Activated naive CD8-positive, alpha-beta T cell treated with anti-CD3 and anti-CD28 coated beads, Interleukin-2, amount 50 U/mL, for 24 hours (primary cell): Measurements from ENCODE around the gene RNF31.

ENCODE experiments used
- ATAC-seq: fragments of 150-1000 bp; cut with Tn5 transposase; one replicate; pipeline ENCODE4 v1.10.0; 2021
- DNase-seq: peaks from one replicate; pipeline ENCODE4 v3.0.0; 2021
- H3K27ac Mint-ChIP-seq: one replicate; pipeline ENCODE4 v1.8.0; 2021; ENCODE audit warnings: mild to moderate bottlenecking, mixed read lengths
- H3K27me3 Mint-ChIP-seq: one replicate; pipeline ENCODE4 v1.8.0; 2021; ENCODE audit warnings: mixed read lengths
- H3K36me3 Mint-ChIP-seq: one replicate; pipeline ENCODE4 v1.8.0; 2021; ENCODE audit warnings: low read depth, mixed read lengths
- H3K4me1 Mint-ChIP-seq: one replicate; pipeline ENCODE4 v1.8.0; 2021; ENCODE audit warnings: mixed read lengths
- H3K4me3 Mint-ChIP-seq: one replicate; pipeline ENCODE4 v1.8.0; 2021; ENCODE audit warnings: mild to moderate bottlenecking, moderate library complexity, mixed read lengths
- H3K9me3 Mint-ChIP-seq: one replicate; pipeline ENCODE4 v1.8.0; 2021; ENCODE audit warnings: mixed read lengths

Gene RNF31

GRCh38 chr14:24186831-24187538, 39.7 kb downstream of the RNF31 start:
- H3K36me3 Mint-ChIP-seq, result peaks cover 44% of the 10 kb centered on the region
- H3K4me3 Mint-ChIP-seq, result peak overlapping the region; percentile 84
- H3K27ac Mint-ChIP-seq, result no peak overlapping the region
- H3K9me3 Mint-ChIP-seq, result no peaks in the 10 kb centered on the region
- ATAC-seq (no peak), DNase-seq (no peak)
- peaks cover 23% of the 10 kb centered on the region for H3K4me1 Mint-ChIP-seq
- no peaks in the 10 kb centered on the region for H3K27me3 Mint-ChIP-seq

- no peak for ATAC-seq
- H3K4me1 Mint-ChIP-seq, result peaks cover 28% of the 10 kb centered on the region
- H3K9me3 Mint-ChIP-seq, result no peaks in the 10 kb centered on the region
- peak overlapping the region; percentile 84 for H3K4me3 Mint-ChIP-seq
- peak overlapping the region; percentile 88 for H3K27ac Mint-ChIP-seq
- no peak for DNase-seq
- H3K27me3 Mint-ChIP-seq, result no peaks in the 10 kb centered on the region
- H3K36me3 Mint-ChIP-seq, result peaks cover 44% of the 10 kb centered on the region
Observed at GRCh38 chr14:24187539-24187915, 40.2 kb downstream of the RNF31 start.

DNA sequence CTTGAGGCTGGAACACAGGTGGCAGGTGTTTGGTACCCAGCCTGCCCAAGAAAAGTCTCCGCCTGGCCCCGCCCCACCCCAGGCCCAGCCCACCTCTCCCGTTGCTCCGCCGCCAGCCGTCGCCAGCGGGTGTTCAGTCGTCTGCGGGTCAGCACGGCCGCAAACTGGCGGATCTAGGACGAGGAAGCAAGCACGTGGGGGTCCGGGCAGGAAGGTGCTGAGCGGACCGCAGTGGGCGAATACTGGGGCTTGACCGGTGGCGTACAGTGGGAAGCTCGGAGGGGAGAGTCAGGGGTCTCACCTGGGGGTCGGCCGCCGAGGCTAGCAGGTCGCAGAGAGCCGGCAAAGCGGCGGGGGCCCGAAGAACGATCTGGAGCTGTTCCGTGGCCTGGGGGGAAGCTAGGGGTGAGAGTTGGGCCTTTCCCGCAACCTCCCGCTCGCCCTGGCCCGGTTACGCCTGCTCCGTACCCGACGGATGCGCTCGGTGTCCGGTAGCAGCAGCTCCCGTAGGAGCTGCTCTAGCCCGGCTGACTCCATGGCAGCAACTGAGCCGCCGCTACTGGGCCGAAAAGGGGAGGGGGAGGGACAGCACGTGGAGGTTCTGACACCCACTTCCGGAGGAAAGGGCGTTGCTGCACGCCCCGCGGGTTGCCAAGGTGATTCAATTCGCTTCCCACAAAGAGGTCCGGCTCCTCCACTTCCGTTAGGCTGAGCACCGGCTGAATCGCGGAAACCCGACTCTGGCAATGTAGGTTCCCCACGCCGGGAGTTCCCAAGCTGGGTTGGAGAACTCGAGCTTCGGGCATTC, 41.2 kb downstream of the RNF31 start, which contains the start of gene IPO4:
Gene IPO4, minus strand, starts transcription at position 566 of the 808 bp plus-strand sequence. Its CDS starts 29 bp downstream, at position 537.
- ATAC-seq (peak; percentile 95), DNase-seq (peak; percentile 93)
- Mint-ChIP-seq H3K27ac (peak within 1 kb of the TSS; percentile 88), H3K4me1 (peaks cover 35% of the 10 kb centered on the region), H3K36me3 (peaks cover 46% of the 10 kb centered on the region), H3K4me3 (peak within 1 kb of the TSS; percentile 84), H3K27me3 (no peaks in the 10 kb centered on the region), H3K9me3 (no peaks in the 10 kb centered on the region)

- peak overlapping the region; percentile 88 for H3K27ac Mint-ChIP-seq
- no peaks in the 10 kb centered on the region for H3K9me3 Mint-ChIP-seq
- DNase-seq (no peak), ATAC-seq (no peak)
- peaks cover 38% of the 10 kb centered on the region for H3K4me1 Mint-ChIP-seq
- peaks cover 46% of the 10 kb centered on the region for H3K36me3 Mint-ChIP-seq
- H3K4me3 Mint-ChIP-seq, result peak overlapping the region; percentile 84
- H3K27me3 Mint-ChIP-seq, result no peaks in the 10 kb centered on the region
Observed at GRCh38 chr14:24189059-24189375, 41.7 kb downstream of the RNF31 start.

- Mint-ChIP-seq H3K4me3 (peak overlapping the region; percentile 84), H3K36me3 (peaks cover 47% of the 10 kb centered on the region), H3K4me1 (peaks cover 42% of the 10 kb centered on the region), H3K9me3 (no peaks in the 10 kb centered on the region), H3K27me3 (no peaks in the 10 kb centered on the region), H3K27ac (peak overlapping the region; percentile 88)
- DNase-seq (no peak), ATAC-seq (no peak)
Observed at GRCh38 chr14:24189460-24189859, 42.2 kb downstream of the RNF31 start.

GRCh38 chr14:24190416-24190815, 43.1 kb downstream of the RNF31 start:
- Mint-ChIP-seq H3K36me3 (peaks cover 45% of the 10 kb centered on the region), H3K27ac (no peak overlapping the region)
- DNase-seq, result no peak

DNA sequence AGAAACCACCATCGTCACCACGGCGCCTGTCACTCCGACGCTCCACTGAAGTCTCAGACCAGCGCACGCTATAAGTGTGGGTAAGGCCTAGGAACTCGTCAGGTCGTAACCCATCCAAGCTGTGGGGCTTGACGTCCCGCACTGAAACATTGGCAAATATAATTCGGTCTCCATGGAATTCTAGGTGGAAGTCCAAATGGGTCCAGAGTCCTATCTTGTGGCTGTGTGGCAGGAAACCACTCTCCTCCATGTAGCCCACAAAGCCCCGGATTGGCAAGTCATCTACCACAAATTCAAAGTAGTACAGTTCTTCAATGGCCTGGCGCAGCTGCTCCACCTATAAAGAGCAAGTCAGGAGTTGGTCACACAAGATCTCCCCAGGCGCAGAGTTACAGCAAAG, 45.6 kb downstream of the RNF31 start:
- DNase-seq (no peak), ATAC-seq (no peak)
- Mint-ChIP-seq H3K4me1 (peaks cover 51% of the 10 kb centered on the region), H3K36me3 (peaks cover 34% of the 10 kb centered on the region), H3K27me3 (no peaks in the 10 kb centered on the region), H3K27ac (no peak overlapping the region), H3K4me3 (no peak overlapping the region), H3K9me3 (no peaks in the 10 kb centered on the region)

More at GRCh38 chr14:24190416-24190815, 43.1 kb downstream of the RNF31 start:
- Mint-ChIP-seq H3K4me3 (no peak overlapping the region), H3K4me1 (peaks cover 50% of the 10 kb centered on the region), H3K9me3 (no peaks in the 10 kb centered on the region), H3K27me3 (no peaks in the 10 kb centered on the region)
- no peak for ATAC-seq

GRCh38 chr14:24194186-24194872, 47.0 kb downstream of the RNF31 start:
- Mint-ChIP-seq H3K4me3 (peak overlapping the region; percentile 88), H3K4me1 (peaks cover 57% of the 10 kb centered on the region), H3K36me3 (peaks cover 38% of the 10 kb centered on the region), H3K27ac (peak overlapping the region; percentile 96), H3K9me3 (peaks cover 3% of the 10 kb centered on the region), H3K27me3 (no peaks in the 10 kb centered on the region)
- ATAC-seq, result no peak
- no peak for DNase-seq

- Mint-ChIP-seq H3K36me3 (peaks cover 40% of the 10 kb centered on the region), H3K4me3 (peak overlapping the region; percentile 88), H3K27ac (peak overlapping the region; percentile 96), H3K4me1 (peaks cover 57% of the 10 kb centered on the region), H3K9me3 (peaks cover 3% of the 10 kb centered on the region), H3K27me3 (no peaks in the 10 kb centered on the region)
- no peak for ATAC-seq
- DNase-seq, result no peak
Observed at GRCh38 chr14:24194873-24195185, 47.5 kb downstream of the RNF31 start.

DNA sequence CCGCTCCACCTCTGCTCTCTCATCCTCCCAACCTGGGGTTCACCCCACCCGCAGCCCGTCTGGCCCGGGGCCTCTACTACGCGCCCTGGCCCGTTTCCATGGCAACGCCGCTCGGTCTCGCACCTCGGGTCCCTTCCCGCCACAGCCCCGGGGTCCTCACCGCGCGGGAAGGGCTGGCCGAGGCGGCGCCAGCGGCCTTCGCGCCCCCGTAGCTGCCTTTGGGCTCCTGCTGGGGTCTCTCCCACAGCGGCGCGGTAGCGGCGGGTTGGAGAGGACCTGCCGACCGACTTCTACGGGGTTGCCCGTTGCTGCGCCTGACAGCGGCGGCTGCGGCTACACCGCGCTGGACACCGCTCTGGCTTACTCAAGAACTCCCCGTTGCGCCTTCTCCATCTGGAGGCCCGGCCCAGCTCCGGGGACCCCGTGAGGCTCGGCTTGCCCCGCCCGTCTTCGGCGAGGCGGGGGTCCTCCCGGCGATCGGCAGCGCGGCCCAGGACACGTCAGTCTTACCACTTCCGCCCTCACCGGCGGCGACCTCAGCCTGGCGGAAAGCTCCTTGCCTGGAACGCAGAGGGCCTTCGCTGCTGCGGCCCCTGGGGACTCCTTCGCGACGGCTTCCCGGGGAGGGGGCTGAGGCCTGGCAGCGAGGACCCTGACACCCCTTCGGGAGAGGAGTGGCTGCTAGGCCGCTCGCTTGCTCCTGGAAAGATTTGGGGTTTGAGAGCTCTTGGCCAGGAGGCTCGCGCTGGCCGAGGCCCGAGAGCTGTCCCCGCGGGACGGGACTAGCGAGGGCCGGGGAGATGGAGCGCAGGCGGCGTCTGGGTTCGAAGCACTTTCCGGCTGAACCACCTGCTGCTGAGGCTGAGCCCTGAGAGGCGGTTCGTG, 48.1 kb downstream of the RNF31 start, which contains the start of gene TM9SF1:
Gene TM9SF1, minus strand, starts transcription at position 256 of the 885 bp plus-strand sequence. CDS start 422 bp downstream, outside the sequence.
- ATAC-seq (peak; percentile 92), DNase-seq (peak; percentile 89)
- peak within 1 kb of the TSS; percentile 96 for H3K27ac Mint-ChIP-seq
- peak within 1 kb of the TSS; percentile 88 for H3K4me3 Mint-ChIP-seq
- H3K27me3 Mint-ChIP-seq, result no peaks in the 10 kb centered on the region
- H3K36me3 Mint-ChIP-seq, result peaks cover 42% of the 10 kb centered on the region
- peaks cover 57% of the 10 kb centered on the region for H3K4me1 Mint-ChIP-seq
- H3K9me3 Mint-ChIP-seq, result peaks cover 3% of the 10 kb centered on the region

- peak overlapping the region; percentile 88 for H3K4me3 Mint-ChIP-seq
- peaks cover 56% of the 10 kb centered on the region for H3K4me1 Mint-ChIP-seq
- DNase-seq (peak; percentile 22), ATAC-seq (no peak)
- H3K36me3 Mint-ChIP-seq, result peaks cover 44% of the 10 kb centered on the region
- no peaks in the 10 kb centered on the region for H3K27me3 Mint-ChIP-seq
- peaks cover 3% of the 10 kb centered on the region for H3K9me3 Mint-ChIP-seq
- peak overlapping the region; percentile 96 for H3K27ac Mint-ChIP-seq
Observed at GRCh38 chr14:24196071-24197055, 49.1 kb downstream of the RNF31 start.

GRCh38 chr14:24197056-24197450, 49.8 kb downstream of the RNF31 start:
- Mint-ChIP-seq H3K27ac (peak overlapping the region; percentile 96), H3K4me1 (peaks cover 50% of the 10 kb centered on the region), H3K27me3 (no peaks in the 10 kb centered on the region), H3K36me3 (peaks cover 46% of the 10 kb centered on the region), H3K9me3 (peaks cover 3% of the 10 kb centered on the region), H3K4me3 (peak overlapping the region; percentile 88)
- no peak for DNase-seq
- no peak for ATAC-seq
